Measurements from ENCODE around the gene PHOX2A. TPM values are rescaled to one million over a fixed set of nuclear protein-coding genes. Genes with fewer than 3 reads are reported as not detected.
"Not testable (repeated sequence)": the region's sequence is repeated elsewhere in the genome, so short reads cannot be mapped to it uniquely, and the experiment has no call there.

PHOX2A gene
- total RNA-seq (2014; rRNA removed; shearing (Covaris generic); ENCODE audit: low replicate concordance), result not detected in 2 replicates

GRCh38 chr11:72244060-72244360 lies at the start of gene PHOX2A:
TSS of gene PHOX2A (minus strand) at chr11:72244176. CDS start at chr11:72244004, 172 bp downstream.
- Histone ChIP-seq H3K4me3 (no peak within 1 kb of the TSS), H3K9me3 (no peaks in the 10 kb centered on the region), H3K27me3 (no peaks in the 10 kb centered on the region; the same call in 1 of the 2 replicates), H3K36me3 (no peaks in the 10 kb centered on the region)
- no peak for DNase-seq

GRCh38 chr11:72293391-72293790 lies 49.4 kb upstream of the PHOX2A start:
- no peaks in the 10 kb centered on the region for H3K27me3 ChIP-seq
- 0 out of 2 replicates have a peak, but pooled peaks cover 2% of the 10 kb centered on the region for H3K36me3 ChIP-seq
- DNase-seq, result no peak
- no peaks in the 10 kb centered on the region for H3K9me3 ChIP-seq
- no peak overlapping the region for H3K4me3 ChIP-seq

- no peak for DNase-seq
Observed at GRCh38 chr11:72292106-72292785, 48.3 kb upstream of the PHOX2A start.

GRCh38 chr11:72290741-72291140 lies 46.8 kb upstream of the PHOX2A start:
- not testable (repeated sequence) for DNase-seq, H3K36me3 ChIP-seq, H3K4me3 ChIP-seq, H3K27me3 ChIP-seq, H3K9me3 ChIP-seq

More at GRCh38 chr11:72292106-72292785, 48.3 kb upstream of the PHOX2A start:
- Histone ChIP-seq H3K4me3 (no peak overlapping the region), H3K27me3 (no peaks in the 10 kb centered on the region), H3K9me3 (no peaks in the 10 kb centered on the region), H3K36me3 (no peaks in the 10 kb centered on the region)

GRCh38 chr11:72287293-72287692 lies 43.3 kb upstream of the PHOX2A start:
- H3K27me3 ChIP-seq, result no peaks in the 10 kb centered on the region
- no peaks in the 10 kb centered on the region for H3K36me3 ChIP-seq
- H3K4me3 ChIP-seq, result no peak overlapping the region
- no peak for DNase-seq
- no peaks in the 10 kb centered on the region for H3K9me3 ChIP-seq

- Histone ChIP-seq H3K36me3 (no peaks in the 10 kb centered on the region), H3K27me3 (no peaks in the 10 kb centered on the region), H3K9me3 (no peaks in the 10 kb centered on the region), H3K4me3 (no peak overlapping the region)
- DNase-seq, result no peak
Observed at GRCh38 chr11:72283947-72284346, 40.0 kb upstream of the PHOX2A start.

- H3K4me3 ChIP-seq, result no peak overlapping the region
- 0 out of 2 replicates have a peak, but pooled peaks cover 2% of the 10 kb centered on the region for H3K9me3 ChIP-seq
- DNase-seq, result no peak
- no peaks in the 10 kb centered on the region for H3K27me3 ChIP-seq
- H3K36me3 ChIP-seq, result no peaks in the 10 kb centered on the region
Observed at GRCh38 chr11:72280726-72281315, 36.8 kb upstream of the PHOX2A start.

GRCh38 chr11:72280037-72280436 lies 36.1 kb upstream of the PHOX2A start:
- peaks cover 2% of the 10 kb centered on the region; the same call in 1 of the 2 replicates for H3K9me3 ChIP-seq
- no peaks in the 10 kb centered on the region; the same call in 1 of the 2 replicates for H3K27me3 ChIP-seq
- no peaks in the 10 kb centered on the region for H3K36me3 ChIP-seq
- no peak for DNase-seq
- no peak overlapping the region for H3K4me3 ChIP-seq

GRCh38 chr11:72278905-72279304 lies 34.9 kb upstream of the PHOX2A start:
- no peak for DNase-seq
- Histone ChIP-seq H3K27me3 (no peaks in the 10 kb centered on the region; the same call in 1 of the 2 replicates), H3K36me3 (no peaks in the 10 kb centered on the region), H3K4me3 (no peak overlapping the region), H3K9me3 (peaks cover 2% of the 10 kb centered on the region; the same call in 1 of the 2 replicates)

- no peak for DNase-seq
- Histone ChIP-seq H3K27me3 (no peaks in the 10 kb centered on the region; the same call in none of the 2 replicates), H3K4me3 (no peak overlapping the region), H3K9me3 (peaks cover 2% of the 10 kb centered on the region; the same call in 1 of the 2 replicates), H3K36me3 (no peaks in the 10 kb centered on the region)
Observed at GRCh38 chr11:72274435-72274834, 30.5 kb upstream of the PHOX2A start.

- H3K36me3 ChIP-seq, result no peaks in the 10 kb centered on the region
- DNase-seq, result no peak
- H3K9me3 ChIP-seq, result no peaks in the 10 kb centered on the region; the same call in 1 of the 2 replicates
- H3K4me3 ChIP-seq, result no peak overlapping the region
- no peaks in the 10 kb centered on the region; the same call in none of the 2 replicates for H3K27me3 ChIP-seq
Observed at GRCh38 chr11:72271980-72272379, 28.0 kb upstream of the PHOX2A start.

- Histone ChIP-seq H3K9me3 (peaks cover 2% of the 10 kb centered on the region; the same call in 1 of the 2 replicates), H3K4me3 (no peak overlapping the region), H3K27me3 (no peaks in the 10 kb centered on the region; the same call in 1 of the 2 replicates), H3K36me3 (no peaks in the 10 kb centered on the region)
- DNase-seq, result no peak
Observed at GRCh38 chr11:72267956-72268617, 24.1 kb upstream of the PHOX2A start.

GRCh38 chr11:72266960-72267359 lies 23.0 kb upstream of the PHOX2A start:
- not testable (repeated sequence) for DNase-seq, H3K27me3 ChIP-seq

GRCh38 chr11:72265951-72266350 lies 22.0 kb upstream of the PHOX2A start:
- H3K27me3 ChIP-seq, result no peaks in the 10 kb centered on the region
- H3K9me3 ChIP-seq, result peaks cover 2% of the 10 kb centered on the region; the same call in 1 of the 2 replicates
- peak; percentile 39 for DNase-seq
- no peaks in the 10 kb centered on the region for H3K36me3 ChIP-seq
- H3K4me3 ChIP-seq, result no peak overlapping the region

More at GRCh38 chr11:72266960-72267359, 23.0 kb upstream of the PHOX2A start:
- H3K36me3 ChIP-seq, H3K4me3 ChIP-seq, H3K9me3 ChIP-seq: not testable (repeated sequence)

GRCh38 chr11:72263361-72263760 lies 19.4 kb upstream of the PHOX2A start:
- H3K9me3 ChIP-seq, result peaks cover 2% of the 10 kb centered on the region; the same call in 1 of the 2 replicates
- H3K36me3 ChIP-seq, result no peaks in the 10 kb centered on the region
- no peaks in the 10 kb centered on the region for H3K27me3 ChIP-seq
- no peak for DNase-seq
- no peak overlapping the region for H3K4me3 ChIP-seq

- Histone ChIP-seq H3K27me3 (no peaks in the 10 kb centered on the region), H3K9me3 (peaks cover 2% of the 10 kb centered on the region; the same call in 1 of the 2 replicates), H3K36me3 (no peaks in the 10 kb centered on the region), H3K4me3 (no peak overlapping the region)
- DNase-seq, result no peak
Observed at GRCh38 chr11:72260574-72260973, 16.6 kb upstream of the PHOX2A start.

GRCh38 chr11:72259490-72259889 lies 15.5 kb upstream of the PHOX2A start:
- peaks cover 7% of the 10 kb centered on the region for H3K9me3 ChIP-seq
- no peak for DNase-seq
- H3K27me3 ChIP-seq, result no peaks in the 10 kb centered on the region
- H3K36me3 ChIP-seq, result no peaks in the 10 kb centered on the region
- H3K4me3 ChIP-seq, result no peak overlapping the region
